ENCODE measurements around the gene CARF.

Gene CARF

DNA sequence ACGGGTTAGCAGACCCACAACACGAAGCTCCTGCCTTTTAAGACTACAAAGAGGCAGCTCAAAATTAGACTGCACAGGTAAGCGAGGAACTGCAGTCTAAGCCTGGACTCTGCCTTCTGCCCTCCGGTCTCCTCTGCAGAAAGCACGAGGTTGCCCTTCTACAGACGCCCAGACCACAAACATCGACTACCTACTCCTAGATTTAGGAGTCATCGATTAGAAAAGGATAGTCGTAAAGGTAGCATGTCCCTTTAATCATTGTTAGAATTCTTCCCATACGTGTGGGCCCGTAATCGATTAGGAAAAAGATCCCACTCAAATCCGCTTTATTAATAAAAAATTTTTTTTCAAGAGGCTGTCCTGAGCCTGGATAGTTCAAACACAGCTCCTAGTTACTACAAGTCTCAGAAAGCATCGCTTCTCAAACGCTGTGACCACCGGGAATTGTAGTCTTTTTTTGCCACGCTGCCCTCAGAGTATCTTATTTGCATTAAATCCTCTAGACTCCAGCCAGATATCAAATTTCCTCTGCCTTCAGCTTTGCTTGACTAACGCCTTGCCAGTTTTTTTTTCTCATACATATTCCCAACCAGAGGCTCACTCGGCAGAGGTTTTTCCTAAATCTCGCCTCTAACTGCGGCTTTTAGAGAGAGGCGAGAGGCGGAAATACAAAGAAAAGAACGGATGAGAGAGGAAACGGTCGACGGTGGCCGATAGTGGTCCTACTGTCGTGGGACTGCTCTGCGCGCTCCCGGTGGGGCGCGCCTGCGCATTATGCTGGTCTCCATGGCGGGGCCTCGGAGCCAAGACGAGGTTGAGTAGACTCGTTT is at the start of gene CARF, which contains the start of gene WDR12:
Gene CARF, plus strand, starts transcription at position 764 of the 830 bp plus-strand sequence. CDS start 29,628 bp downstream, outside the sequence.
Gene WDR12, minus strand, starts transcription at position 162 of the 830 bp plus-strand sequence. CDS start 197 bp downstream, outside the sequence.
- peak within 1 kb of the TSS; percentile 94 for H3K4me3 ChIP-seq (ENCODE audit: low read length)
- TF ChIP-seq, protein P1, sequence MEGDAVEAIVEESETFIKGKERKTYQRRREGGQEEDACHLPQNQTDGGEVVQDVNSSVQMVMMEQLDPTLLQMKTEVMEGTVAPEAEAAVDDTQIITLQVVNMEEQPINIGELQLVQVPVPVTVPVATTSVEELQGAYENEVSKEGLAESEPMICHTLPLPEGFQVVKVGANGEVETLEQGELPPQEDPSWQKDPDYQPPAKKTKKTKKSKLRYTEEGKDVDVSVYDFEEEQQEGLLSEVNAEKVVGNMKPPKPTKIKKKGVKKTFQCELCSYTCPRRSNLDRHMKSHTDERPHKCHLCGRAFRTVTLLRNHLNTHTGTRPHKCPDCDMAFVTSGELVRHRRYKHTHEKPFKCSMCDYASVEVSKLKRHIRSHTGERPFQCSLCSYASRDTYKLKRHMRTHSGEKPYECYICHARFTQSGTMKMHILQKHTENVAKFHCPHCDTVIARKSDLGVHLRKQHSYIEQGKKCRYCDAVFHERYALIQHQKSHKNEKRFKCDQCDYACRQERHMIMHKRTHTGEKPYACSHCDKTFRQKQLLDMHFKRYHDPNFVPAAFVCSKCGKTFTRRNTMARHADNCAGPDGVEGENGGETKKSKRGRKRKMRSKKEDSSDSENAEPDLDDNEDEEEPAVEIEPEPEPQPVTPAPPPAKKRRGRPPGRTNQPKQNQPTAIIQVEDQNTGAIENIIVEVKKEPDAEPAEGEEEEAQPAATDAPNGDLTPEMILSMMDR (conservative IDR thresholded peaks at IDR 0.05; ENCODE audit: low read depth, low read length) = no peak
- DNase-seq (ENCODE audit: low read depth) = peak; percentile 83

- TF ChIP-seq, protein P1 (conservative IDR thresholded peaks at IDR 0.05; ENCODE audit: low read depth, low read length) = peak; percentile 71
- peak overlapping the region; percentile 85 for H3K4me3 ChIP-seq (ENCODE audit: low read length)
- peak; percentile 16 for DNase-seq (ENCODE audit: low read depth)
These were observed 41.4 kb upstream of the CARF start for GRCh38 chr2:202870431-202871299.

GRCh38 chr2:202871300-202872141 is 40.6 kb upstream of the CARF start, which contains the start of gene ICA1L:
Gene ICA1L, minus strand, starts transcription at chr2:202871766. Its CDS starts 42,757 bp downstream, at chr2:202829009.
- peak within 1 kb of the TSS; percentile 85 for H3K4me3 ChIP-seq (ENCODE audit: low read length)
- DNase-seq (ENCODE audit: low read depth) = peak; percentile 7
- TF ChIP-seq, protein P1 (conservative IDR thresholded peaks at IDR 0.05; ENCODE audit: low read depth, low read length) = no peak

DNA sequence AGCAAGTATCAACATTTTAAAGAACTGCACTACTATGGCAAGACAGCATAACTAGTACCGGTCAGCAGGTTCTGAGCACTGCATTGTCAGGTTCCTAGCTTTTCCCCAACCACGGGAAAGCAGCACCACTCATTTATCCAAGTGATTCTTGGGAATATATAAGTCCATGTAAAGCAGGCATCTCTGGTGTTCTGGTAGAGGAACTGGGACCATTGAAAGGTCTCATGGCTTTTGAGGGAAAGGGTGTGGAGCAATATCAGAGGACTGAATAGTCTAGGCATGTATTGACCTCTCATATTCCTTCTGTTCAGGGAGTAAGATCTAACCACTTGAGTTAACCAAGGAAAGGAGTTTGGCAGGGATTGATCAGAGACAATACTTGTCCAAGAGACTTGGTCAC is 34.4 kb upstream of the CARF start:
- no peak for DNase-seq (ENCODE audit: low read depth)
- TF ChIP-seq, protein P1 (conservative IDR thresholded peaks at IDR 0.05; ENCODE audit: low read depth, low read length) = no peak
- no peak overlapping the region for H3K4me3 ChIP-seq (ENCODE audit: low read length)

DNA sequence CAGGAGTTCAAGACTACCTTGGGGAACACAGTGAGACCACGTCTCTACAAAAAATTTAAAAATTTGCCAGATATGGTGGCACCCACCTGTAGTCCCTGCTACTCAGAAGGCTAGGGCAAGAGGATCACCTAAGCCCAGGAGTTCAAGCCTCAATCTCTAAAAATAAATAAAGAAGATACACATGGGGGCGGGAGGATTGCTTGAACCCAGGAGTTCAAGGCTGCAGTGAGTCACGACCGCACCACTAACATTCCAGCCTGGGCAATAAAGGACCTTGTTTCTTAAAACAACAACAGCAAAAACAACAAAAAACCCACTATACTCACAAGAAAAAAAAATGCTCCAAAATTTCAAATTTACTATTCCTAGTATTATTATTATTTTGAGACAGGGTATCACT is 30.5 kb upstream of the CARF start:
- TF ChIP-seq, protein P1 (conservative IDR thresholded peaks at IDR 0.05; ENCODE audit: low read depth, low read length) = no peak
- no peak for DNase-seq (ENCODE audit: low read depth)
- H3K4me3 ChIP-seq (ENCODE audit: low read length) = no peak overlapping the region

DNA sequence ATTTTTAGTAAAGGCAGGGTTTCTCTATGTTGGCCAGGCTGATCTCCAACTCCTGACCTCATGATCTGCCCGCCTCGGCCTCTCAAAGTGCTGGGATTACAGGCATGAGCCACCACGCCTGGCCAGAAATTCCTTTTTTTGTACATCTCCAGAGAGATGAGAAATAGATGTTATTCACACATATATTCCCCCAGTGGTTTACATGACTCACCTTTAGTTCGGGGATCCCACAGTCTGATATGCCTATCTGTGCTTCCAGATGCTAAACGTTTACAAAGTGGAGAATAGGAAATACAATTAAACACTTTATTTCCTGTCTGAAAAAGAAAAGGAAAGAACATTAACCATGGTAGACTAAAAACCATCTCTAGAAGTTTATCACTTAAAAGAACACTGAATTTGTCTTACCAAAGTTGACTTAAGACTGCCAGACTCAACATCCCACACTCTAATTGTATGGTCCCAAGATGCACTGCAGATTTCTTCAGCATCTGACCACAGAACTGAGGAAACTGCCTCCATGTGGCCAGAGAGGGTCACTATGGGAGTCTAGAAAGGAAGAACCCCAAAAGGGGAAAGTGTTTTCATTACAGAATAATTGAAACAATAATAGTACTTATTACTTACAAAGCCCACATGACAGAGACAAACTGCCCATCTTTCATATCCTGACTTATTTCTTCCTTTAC is 27.9 kb upstream of the CARF start:
- TF ChIP-seq, protein P1 (conservative IDR thresholded peaks at IDR 0.05; ENCODE audit: low read depth, low read length) = peak; percentile 5
- no peak for DNase-seq (ENCODE audit: low read depth)
- no peak overlapping the region for H3K4me3 ChIP-seq (ENCODE audit: low read length)
